ENCODE results near the gene PCGF1. TPM values are rescaled to one million over a fixed set of nuclear protein-coding genes. Genes with fewer than 3 reads are reported as not detected.
"Not testable (repeated sequence)": the region's sequence is repeated elsewhere in the genome, so short reads cannot be mapped to it uniquely, and the experiment has no call there.

Gene PCGF1
- total RNA-seq, 1 experiment from 2014 or later, result 42.3 TPM

- peak; percentile 96 for DNase-seq (ENCODE audit: low read depth)
Measured at GRCh38 chr2:74472086-74472944, 35.2 kb downstream of the PCGF1 start, which contains the start of gene MRPL53. MRPL53 (minus strand) TSS chr2:74472680; CDS start chr2:74472660, 20 bp downstream.

DNA sequence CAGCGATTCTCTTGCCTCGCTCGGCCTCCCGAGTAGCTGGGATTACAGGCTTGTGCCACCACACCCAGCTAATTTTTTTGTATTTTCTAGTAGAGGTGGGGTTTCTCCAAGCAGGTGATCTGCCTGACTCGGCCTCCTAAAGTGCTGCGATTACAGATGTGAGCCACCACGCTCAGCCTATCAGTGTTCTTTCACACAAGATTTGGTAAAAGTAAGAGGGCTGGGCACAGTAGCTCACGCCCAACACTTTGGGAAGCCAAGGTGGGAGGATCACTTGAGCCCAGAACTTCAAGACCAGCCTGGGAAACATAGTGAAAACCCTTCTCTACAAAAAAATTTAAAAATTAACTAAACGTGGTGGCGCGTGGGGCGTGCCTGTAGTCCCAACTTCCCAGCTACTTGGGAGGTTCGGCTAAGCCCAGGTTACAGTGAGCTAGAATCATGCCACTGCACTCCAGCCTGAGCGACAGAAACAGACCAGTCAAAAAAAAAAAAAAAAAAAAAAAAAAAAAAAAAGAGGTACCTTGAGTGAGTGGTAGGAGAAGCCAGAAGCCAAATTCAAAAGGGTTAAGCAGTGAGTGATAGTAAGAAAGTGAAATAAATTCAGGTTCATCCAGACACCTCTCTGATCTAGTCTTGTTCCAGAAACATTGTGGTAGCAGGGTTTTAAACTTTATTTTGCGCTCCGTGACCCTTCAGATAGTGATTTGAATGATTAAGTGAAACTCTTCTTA lies 36.0 kb downstream of the PCGF1 start:
- no peak for DNase-seq (ENCODE audit: low read depth)

DNA sequence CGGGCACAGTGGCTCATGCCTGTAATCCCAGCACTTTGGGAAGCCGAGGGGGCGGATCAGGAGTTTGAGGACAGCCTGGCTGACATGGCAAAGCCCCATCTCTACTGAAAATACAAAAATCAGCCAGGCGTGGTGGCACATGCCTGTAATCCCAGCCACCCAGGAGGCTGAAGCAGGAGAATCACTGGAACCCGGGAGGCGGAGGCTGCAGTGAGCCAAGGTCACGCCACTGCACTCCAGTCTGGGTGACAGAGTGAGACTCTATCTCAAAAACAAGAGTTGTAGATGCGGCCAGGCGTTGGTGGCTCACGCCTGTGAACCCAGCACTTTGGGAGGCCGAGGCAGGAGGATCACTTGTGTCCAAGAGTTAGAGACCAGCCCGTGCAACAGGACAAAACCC lies 36.8 kb downstream of the PCGF1 start:
- DNase-seq (ENCODE audit: low read depth), result not testable (repeated sequence)

DNA sequence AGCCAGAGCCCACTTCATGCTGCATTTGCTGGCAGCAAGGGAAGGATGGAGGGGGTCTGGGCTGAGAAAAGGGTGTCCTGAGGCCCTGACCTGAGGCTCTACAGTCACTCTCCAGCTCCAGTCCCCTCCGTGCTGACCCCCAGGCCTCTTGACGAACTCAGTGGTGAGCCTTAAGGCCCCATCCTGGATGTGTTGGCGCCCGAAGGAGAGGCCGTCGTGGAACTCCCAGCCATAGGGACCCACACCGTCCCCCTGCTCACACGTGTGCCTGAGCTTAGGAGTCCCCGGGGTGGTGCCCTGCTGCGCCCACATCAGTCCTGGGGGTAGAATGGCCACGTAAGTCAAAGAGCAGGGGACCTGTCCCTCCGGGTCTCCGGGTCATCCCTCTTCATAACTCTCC lies 43.1 kb downstream of the PCGF1 start:
- no peak for DNase-seq (ENCODE audit: low read depth)

DNA sequence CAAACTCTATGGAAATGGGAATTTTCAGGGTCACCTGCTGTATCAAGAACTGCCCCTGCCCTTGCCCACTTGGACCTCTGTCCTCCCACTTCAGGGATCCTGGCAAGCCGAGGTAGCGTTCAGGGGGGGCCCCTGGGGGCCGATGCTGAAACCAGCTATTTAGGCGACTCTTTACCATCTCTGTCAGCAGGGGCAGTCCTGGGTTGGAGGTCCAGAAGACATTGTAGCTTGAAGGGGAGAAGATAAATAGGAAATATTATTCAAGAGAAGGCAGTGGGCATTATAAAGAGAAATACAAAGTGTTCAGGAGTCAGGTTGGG lies 44.7 kb downstream of the PCGF1 start:
- DNase-seq (ENCODE audit: low read depth), result no peak

- DNase-seq (ENCODE audit: low read depth), result no peak
Measured at GRCh38 chr2:74462054-74462785, 45.3 kb downstream of the PCGF1 start.

DNA sequence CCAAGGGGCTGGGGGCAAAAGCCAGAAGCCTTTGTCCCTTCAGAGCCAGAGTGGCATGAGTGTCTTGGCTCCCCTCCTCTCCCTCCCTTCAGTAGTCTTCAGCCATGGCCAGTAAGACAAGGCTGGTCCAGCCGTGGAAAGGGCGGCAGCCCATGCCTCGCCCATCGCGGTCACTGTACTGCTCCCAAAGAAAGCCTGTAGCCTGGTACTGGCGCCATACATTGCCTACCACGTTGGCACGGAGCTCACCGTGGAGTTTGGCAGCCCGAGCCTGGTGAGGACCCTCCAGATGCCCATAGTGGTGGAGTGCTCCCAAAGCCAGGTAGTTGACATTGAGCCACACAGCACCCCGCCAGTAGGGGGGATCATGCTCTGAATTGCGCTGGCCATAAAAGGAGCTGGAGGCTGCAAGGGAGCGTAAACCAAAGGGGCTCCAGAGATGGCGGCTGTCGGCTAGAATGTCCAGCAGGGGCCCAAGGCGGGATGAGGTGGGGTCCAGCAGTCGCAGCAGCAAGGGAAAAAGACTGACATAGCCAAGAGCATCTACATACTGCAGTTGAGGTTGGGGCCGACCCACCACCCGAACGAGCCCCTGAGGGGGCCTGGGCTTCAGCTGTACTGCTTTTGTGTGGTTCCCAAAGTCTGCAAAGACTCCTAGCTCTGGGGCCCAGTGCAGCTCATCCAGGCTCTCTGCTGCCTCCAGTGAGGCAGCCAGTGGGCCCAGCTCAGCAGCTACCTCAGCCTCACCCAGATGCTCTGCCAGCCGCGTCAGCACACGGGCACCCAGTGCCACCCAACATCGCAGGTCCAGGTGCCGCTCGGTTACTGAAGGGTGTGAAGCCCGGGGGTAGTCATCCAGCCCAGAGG lies 46.1 kb downstream of the PCGF1 start:
- no peak for DNase-seq (ENCODE audit: low read depth)

DNA sequence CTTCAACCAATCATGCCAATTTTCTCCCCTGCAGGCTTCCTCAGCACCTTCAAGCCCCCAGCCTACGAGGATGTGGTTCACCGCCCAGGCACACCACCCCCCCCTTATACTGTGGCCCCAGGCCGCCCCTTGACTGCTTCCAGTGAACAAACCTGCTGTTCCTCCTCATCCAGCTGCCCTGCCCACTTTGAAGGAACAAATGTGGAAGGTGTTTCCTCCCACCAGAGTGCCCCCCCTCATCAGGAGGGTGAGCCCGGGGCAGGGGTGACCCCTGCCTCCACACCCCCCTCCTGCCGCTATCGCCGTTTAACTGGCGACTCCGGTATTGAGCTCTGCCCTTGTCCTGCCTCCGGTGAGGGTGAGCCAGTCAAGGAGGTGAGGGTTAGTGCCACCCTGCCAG lies 47.3 kb downstream of the PCGF1 start:
- DNase-seq (ENCODE audit: low read depth), result not testable (repeated sequence)

DNA sequence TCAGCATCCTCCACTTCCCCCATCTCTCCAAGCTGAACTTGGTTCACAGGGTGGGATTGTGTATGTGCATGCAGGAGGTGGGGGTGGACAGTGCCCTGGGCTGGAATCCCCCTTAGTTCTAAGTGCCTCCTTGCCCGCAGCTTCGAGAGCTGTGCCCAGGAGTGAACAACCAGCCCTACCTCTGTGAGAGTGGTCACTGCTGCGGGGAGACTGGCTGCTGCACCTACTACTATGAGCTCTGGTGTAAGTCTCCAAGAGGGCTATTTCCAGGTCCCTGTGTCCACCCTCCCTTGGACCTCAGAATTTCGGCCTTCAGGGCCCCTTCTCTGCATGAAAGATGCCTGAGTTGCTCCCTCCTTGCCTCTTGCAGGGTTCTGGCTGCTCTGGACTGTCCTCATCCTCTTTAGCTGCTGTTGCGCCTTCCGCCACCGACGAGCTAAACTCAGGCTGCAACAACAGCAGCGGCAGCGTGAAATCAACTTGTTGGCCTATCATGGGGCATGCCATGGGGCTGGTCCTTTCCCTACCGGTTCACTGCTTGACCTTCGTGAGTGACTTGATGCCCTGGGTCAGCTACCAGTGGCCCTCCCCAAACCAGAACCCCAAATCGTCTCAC lies 47.9 kb downstream of the PCGF1 start:
- not testable (repeated sequence) for DNase-seq (ENCODE audit: low read depth)

DNA sequence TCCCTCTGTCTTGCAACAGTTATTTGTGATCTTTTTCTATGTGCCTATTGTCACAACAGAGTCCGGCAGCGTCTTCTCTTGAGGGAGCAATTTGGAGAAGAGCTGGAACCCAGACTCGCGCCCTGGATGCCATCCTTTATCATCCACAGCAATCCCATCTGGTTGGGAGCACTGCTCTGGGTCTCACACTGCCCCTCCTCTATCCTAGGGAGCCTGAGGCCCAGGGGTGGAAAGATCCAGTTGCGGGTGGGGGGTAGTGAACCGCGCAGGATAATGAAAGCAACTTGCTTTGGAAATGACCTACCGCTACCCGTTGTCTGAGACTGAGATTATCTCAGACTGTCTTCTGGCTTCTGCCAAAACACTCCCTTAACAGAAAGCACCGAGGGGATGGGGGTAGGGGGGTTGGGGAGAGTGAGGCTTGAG lies 48.5 kb downstream of the PCGF1 start:
- DNase-seq (ENCODE audit: low read depth), result no peak

DNA sequence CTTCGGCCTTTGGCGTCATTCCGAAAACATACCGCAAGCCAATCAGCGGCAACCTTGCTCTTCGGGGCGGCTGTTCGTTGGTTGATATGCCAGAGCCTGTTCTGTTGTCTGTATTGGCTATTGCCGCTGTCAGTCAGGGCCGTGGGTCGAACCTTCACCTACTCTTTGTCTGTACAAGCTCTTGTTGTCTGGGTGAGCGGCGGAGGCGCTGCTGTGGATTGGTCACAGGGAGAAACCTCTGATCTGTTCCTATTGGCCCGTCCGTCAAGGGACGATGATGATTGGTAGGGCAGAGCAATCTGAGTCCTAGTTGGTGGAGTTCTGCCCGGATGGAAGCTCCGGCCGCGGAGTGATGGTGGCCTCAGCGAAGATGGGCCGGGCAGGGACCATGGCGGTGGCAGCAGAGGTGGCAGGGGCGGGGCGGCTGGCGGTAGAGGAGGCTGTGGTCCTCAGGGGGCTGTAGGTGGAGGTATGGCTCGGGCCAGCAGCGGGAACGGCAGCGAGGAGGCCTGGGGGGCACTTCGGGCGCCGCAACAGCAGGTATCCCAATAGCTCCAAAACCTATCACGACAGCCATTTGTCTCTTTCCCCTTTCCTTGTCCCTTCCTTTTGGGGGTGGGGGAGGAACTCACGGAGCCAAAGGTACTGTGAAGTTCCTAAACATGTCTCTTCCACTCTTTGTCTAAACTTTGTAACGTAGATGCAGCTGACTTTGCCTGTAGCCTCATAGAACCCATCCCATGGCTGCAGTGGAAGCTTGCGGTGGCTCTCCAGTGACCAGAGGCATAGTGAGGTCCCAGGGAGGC lies 49.2 kb downstream of the PCGF1 start, which contains the start of gene WBP1:
TSS of gene WBP1 (plus strand) at position 307 of the 806 bp plus-strand sequence. CDS start at position 472, 165 bp downstream.
- DNase-seq (ENCODE audit: low read depth), result peak; percentile 100

GRCh38 chr2:74457549-74458131 lies 49.9 kb downstream of the PCGF1 start:
- DNase-seq (ENCODE audit: low read depth), result no peak

DNA sequence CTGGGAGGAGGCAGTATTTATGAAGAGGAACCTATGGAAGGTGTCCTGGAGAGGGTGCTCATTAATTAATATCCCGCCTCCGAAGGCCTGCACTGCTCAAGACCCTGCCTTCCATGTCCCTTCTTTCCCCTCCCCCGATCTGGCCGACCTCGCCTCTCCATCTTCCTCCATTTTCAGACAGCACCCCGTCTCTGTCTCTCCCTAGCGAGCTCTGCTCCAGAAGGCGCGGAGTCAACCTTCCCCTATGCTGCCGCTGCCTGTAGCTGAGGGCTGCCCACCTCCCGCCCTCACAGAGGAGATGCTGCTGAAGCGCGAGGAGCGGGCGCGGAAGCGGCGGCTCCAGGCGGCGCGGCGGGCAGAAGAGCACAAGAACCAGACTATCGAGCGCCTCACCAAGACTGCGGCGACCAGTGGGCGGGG lies 50.4 kb downstream of the PCGF1 start:
- peak; percentile 59 for DNase-seq (ENCODE audit: low read depth)

Other genes with a start within 250 kb of the PCGF1 start
- 0.10 TPM in 1 of 2 replicates, not detected in the other for gene SLC4A5, start 164.3 kb downstream of the PCGF1 start, total RNA-seq (2014; rRNA removed; shearing (Covaris generic))
- gene DCTN1, start 127.4 kb downstream of the PCGF1 start, total RNA-seq (2014; rRNA removed; shearing (Covaris generic)), result 88.8 and 93.3 TPM in 2 replicates
- 1.2 and 1.3 TPM in 2 replicates for gene C2orf81, start 86.1 kb downstream of the PCGF1 start, total RNA-seq (2014; rRNA removed; shearing (Covaris generic))
- 119 and 120 TPM in 2 replicates for gene WDR54, start 86.0 kb downstream of the PCGF1 start, total RNA-seq (2014; rRNA removed; shearing (Covaris generic))
- 15.1 and 17.7 TPM in 2 replicates for gene RTKN, start 65.8 kb downstream of the PCGF1 start, total RNA-seq (2014; rRNA removed; shearing (Covaris generic))
- gene INO80B, start 52.6 kb downstream of the PCGF1 start, total RNA-seq (2014; rRNA removed; shearing (Covaris generic)), result 15.5 and 27.3 TPM in 2 replicates
- gene WBP1, start 49.3 kb downstream of the PCGF1 start, total RNA-seq (2014; rRNA removed; shearing (Covaris generic)), result 66.5 and 70.5 TPM in 2 replicates
- gene MOGS, start 42.3 kb downstream of the PCGF1 start, total RNA-seq (2014; rRNA removed; shearing (Covaris generic)), result 41.0 and 44.6 TPM in 2 replicates
- 86.4 and 95.5 TPM in 2 replicates for gene MRPL53, start 35.0 kb downstream of the PCGF1 start, total RNA-seq (2014; rRNA removed; shearing (Covaris generic))
- 12.3 and 14.3 TPM in 2 replicates for gene CCDC142, start 24.7 kb downstream of the PCGF1 start, total RNA-seq (2014; rRNA removed; shearing (Covaris generic))
- gene TTC31, start 24.6 kb downstream of the PCGF1 start, total RNA-seq (2014; rRNA removed; shearing (Covaris generic)), result 17.3 and 17.5 TPM in 2 replicates
- 6.7 and 10.6 TPM in 2 replicates for gene LBX2, start 8.1 kb downstream of the PCGF1 start, total RNA-seq (2014; rRNA removed; shearing (Covaris generic))
- 4.2 and 5.5 TPM in 2 replicates for gene TLX2, start 6.8 kb upstream of the PCGF1 start, total RNA-seq (2014; rRNA removed; shearing (Covaris generic))
- 0.20 and 0.36 TPM in 2 replicates for gene DQX1, start 18.5 kb upstream of the PCGF1 start, total RNA-seq (2014; rRNA removed; shearing (Covaris generic))
- 132 and 144 TPM in 2 replicates for gene AUP1, start 22.0 kb upstream of the PCGF1 start, total RNA-seq (2014; rRNA removed; shearing (Covaris generic))
- gene HTRA2, start 22.2 kb upstream of the PCGF1 start, total RNA-seq (2014; rRNA removed; shearing (Covaris generic)), result 70.3 and 71.4 TPM in 2 replicates
- gene LOXL3, start 46.2 kb upstream of the PCGF1 start, total RNA-seq (2014; rRNA removed; shearing (Covaris generic)), result 93.6 and 108 TPM in 2 replicates
- gene DOK1, start 47.0 kb upstream of the PCGF1 start, total RNA-seq (2014; rRNA removed; shearing (Covaris generic)), result 1.8 and 3.1 TPM in 2 replicates
- 0.36 TPM in 1 of 2 replicates, not detected in the other for gene M1AP, start 140.6 kb upstream of the PCGF1 start, total RNA-seq (2014; rRNA removed; shearing (Covaris generic))
- 6.4 and 7.1 TPM in 2 replicates for gene SEMA4F, start 146.6 kb upstream of the PCGF1 start, total RNA-seq (2014; rRNA removed; shearing (Covaris generic))